ENCODE data around the gene RFTN2. TPM values are rescaled to one million over a fixed set of nuclear protein-coding genes. Genes with fewer than 3 reads are reported as not detected.
"Not testable (repeated sequence)": the region's sequence is repeated elsewhere in the genome, so short reads cannot be mapped to it uniquely, and the experiment has no call there.

RFTN2 gene
- not detected in 2 replicates for total RNA-seq (2014; rRNA removed; shearing (Covaris generic))

GRCh38 chr2:197675246-197675645, at the start of gene RFTN2:
Gene RFTN2 (minus strand): TSS chr2:197675587. CDS start chr2:197675458, 129 bp downstream.
- no peak for DNase-seq (ENCODE audit: low spot score)

- no peak for DNase-seq (ENCODE audit: low spot score)
Measured at GRCh38 chr2:197717863-197718262, 42.5 kb upstream of the RFTN2 start.

- no peak for DNase-seq (ENCODE audit: low spot score)
Measured at GRCh38 chr2:197713271-197713670, 37.9 kb upstream of the RFTN2 start.

- DNase-seq (ENCODE audit: low spot score) = no peak
Measured at GRCh38 chr2:197711578-197711977, 36.2 kb upstream of the RFTN2 start.

- DNase-seq (ENCODE audit: low spot score) = no peak
Measured at GRCh38 chr2:197710424-197711042, 35.1 kb upstream of the RFTN2 start.

GRCh38 chr2:197709140-197709539, 33.8 kb upstream of the RFTN2 start:
- DNase-seq (ENCODE audit: low spot score) = not testable (repeated sequence)

GRCh38 chr2:197708331-197708730, 32.9 kb upstream of the RFTN2 start:
- DNase-seq (ENCODE audit: low spot score) = no peak

GRCh38 chr2:197707316-197708213, 32.2 kb upstream of the RFTN2 start:
- peak; percentile 62 for DNase-seq (ENCODE audit: low spot score)

- DNase-seq (ENCODE audit: low spot score) = peak; percentile 26
Measured at GRCh38 chr2:197706839-197707207, 31.4 kb upstream of the RFTN2 start.

- DNase-seq (ENCODE audit: low spot score) = peak; percentile 16
Measured at GRCh38 chr2:197705912-197706838, 30.8 kb upstream of the RFTN2 start.

- DNase-seq (ENCODE audit: low spot score) = peak; percentile 92
Measured at GRCh38 chr2:197705121-197705911, 29.9 kb upstream of the RFTN2 start, which contains the start of gene MARS2. Gene MARS2 (plus strand): TSS chr2:197705369. CDS start chr2:197705406, 37 bp downstream.

GRCh38 chr2:197704434-197705120, 29.2 kb upstream of the RFTN2 start:
- DNase-seq (ENCODE audit: low spot score) = no peak

- no peak for DNase-seq (ENCODE audit: low spot score)
Measured at GRCh38 chr2:197700960-197701359, 25.6 kb upstream of the RFTN2 start.

GRCh38 chr2:197699724-197700123, 24.3 kb upstream of the RFTN2 start:
- DNase-seq (ENCODE audit: low spot score) = not testable (repeated sequence)

GRCh38 chr2:197696571-197696970, 21.2 kb upstream of the RFTN2 start:
- not testable (repeated sequence) for DNase-seq (ENCODE audit: low spot score)

GRCh38 chr2:197695971-197696370, 20.6 kb upstream of the RFTN2 start:
- not testable (repeated sequence) for DNase-seq (ENCODE audit: low spot score)

- not testable (repeated sequence) for DNase-seq (ENCODE audit: low spot score)
Measured at GRCh38 chr2:197695206-197695605, 19.8 kb upstream of the RFTN2 start.

GRCh38 chr2:197677483-197677882, 2.1 kb upstream of the RFTN2 start:
- no peak for DNase-seq (ENCODE audit: low spot score)

- DNase-seq (ENCODE audit: low spot score) = no peak
Measured at GRCh38 chr2:197677056-197677455, 1.7 kb upstream of the RFTN2 start.

- no peak for DNase-seq (ENCODE audit: low spot score)
Measured at GRCh38 chr2:197675711-197676188, 363 bp upstream of the RFTN2 start.

Measured in HT-29 (cell line).